NCI-H774 (cell line): ENCODE data around the gene VPS4A.

ENCODE experiments used
- DNase-seq: peaks from one replicate; lab custom pipeline; 2025; lab: John Stamatoyannopoulos, UW

Gene VPS4A

DNA sequence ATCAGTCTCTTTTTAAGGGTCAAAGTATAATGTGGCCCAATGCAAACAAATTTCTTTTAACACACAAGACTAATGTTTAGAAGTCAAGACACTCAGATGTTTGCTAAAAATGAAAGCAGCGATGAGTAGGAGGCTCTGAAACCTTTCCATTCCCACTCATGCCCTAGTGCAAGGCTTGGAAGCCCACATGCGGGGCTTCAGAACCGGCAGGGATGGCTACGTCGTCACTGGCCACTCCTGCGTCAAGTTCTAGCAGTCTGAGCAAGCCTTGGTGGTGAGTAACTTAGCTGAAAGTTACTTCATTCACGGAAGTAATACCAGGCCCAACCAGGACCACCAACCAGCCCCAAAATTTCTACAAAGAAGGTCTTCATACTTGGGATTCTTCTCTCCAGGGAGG, 55.3 kb downstream of the VPS4A start:
- DNase-seq: no peak

- no peak for DNase-seq
These were observed 56.8 kb downstream of the VPS4A start for GRCh38 chr16:69367980-69368379.

DNA sequence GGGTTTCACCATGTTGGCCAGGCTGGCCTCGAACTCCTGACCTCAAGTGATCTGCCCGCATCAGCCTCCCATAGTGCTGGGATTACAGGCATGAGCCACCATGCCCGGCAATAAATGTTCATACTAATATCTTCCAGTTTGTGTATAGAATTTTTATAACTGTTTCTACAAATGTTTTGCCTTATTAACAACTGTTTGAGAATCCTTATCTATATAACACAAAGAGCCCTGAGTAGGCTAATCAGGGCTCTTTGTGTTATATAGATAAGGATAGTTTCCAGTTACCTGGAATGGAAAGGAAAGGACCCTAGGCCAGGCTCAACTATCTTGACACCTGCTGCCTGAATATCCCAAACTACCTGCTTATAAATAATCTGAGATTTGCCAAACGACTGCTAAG, 57.7 kb downstream of the VPS4A start:
- DNase-seq: no peak

DNA sequence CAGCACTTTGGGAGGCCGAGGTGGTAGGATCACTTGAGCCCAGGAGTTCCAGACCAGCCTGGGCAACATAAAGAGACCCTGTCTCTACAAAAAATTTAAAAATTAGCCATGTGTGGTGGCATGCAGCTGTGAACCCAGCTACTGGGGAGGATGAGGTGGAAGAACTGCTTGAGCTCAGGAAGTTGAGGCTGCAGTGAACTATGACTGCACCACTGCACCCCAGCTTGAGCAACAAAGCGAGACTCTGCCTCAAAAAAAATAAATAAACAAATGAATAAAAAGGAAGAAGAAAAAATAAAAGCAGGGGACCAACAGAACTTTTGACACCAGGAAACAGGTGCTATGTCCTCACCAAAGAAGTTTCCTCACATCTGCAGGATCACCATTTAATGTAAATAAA, 60.4 kb downstream of the VPS4A start:
- no peak for DNase-seq

GRCh38 chr16:69373019-69373418, 61.9 kb downstream of the VPS4A start:
- DNase-seq: no peak
